Activated CD4-positive, CD25-positive, alpha-beta regulatory T cell treated with anti-CD3 and anti-CD28 coated beads, Interleukin-2, amount 50 U/mL, for 16 hours (primary cell): ENCODE data around the gene ZMIZ1.
A peak's percentile ranks its signal among the peaks of the same experiment; 100 is the strongest.
"Not testable (repeated sequence)": the region's sequence is repeated elsewhere in the genome, so short reads cannot be mapped to it uniquely, and the experiment has no call there.

Experiments
- DNase-seq: peaks from one replicate; pipeline ENCODE4 v3.0.0-alpha.2; 2020; ENCODE audit warnings: low read depth, low spot score

ZMIZ1 gene

GRCh38 chr10:79321951-79322350, 253.2 kb downstream of the ZMIZ1 start:
- no peak for DNase-seq

- DNase-seq = peak; percentile 50
These were observed 254.1 kb downstream of the ZMIZ1 start for GRCh38 chr10:79322616-79323543.

- DNase-seq = no peak
These were observed 254.8 kb downstream of the ZMIZ1 start for GRCh38 chr10:79323602-79324001.

GRCh38 chr10:79324032-79324695, 255.4 kb downstream of the ZMIZ1 start:
- DNase-seq = no peak

GRCh38 chr10:79326361-79327089, 257.8 kb downstream of the ZMIZ1 start:
- DNase-seq = no peak

- DNase-seq = no peak
These were observed 258.3 kb downstream of the ZMIZ1 start for GRCh38 chr10:79327090-79327457.

GRCh38 chr10:79328147-79328701, 259.5 kb downstream of the ZMIZ1 start:
- no peak for DNase-seq

- DNase-seq = no peak
These were observed 260.2 kb downstream of the ZMIZ1 start for GRCh38 chr10:79328737-79329504.

GRCh38 chr10:79329529-79329928, 260.8 kb downstream of the ZMIZ1 start:
- no peak for DNase-seq

GRCh38 chr10:79331226-79331625, 262.5 kb downstream of the ZMIZ1 start:
- no peak for DNase-seq

- DNase-seq = peak; percentile 65
These were observed 262.9 kb downstream of the ZMIZ1 start for GRCh38 chr10:79331709-79332108.

- DNase-seq = not testable (repeated sequence)
These were observed 264.0 kb downstream of the ZMIZ1 start for GRCh38 chr10:79332610-79333315.

GRCh38 chr10:79333513-79333912, 264.7 kb downstream of the ZMIZ1 start:
- DNase-seq = no peak

- DNase-seq = no peak
These were observed 265.8 kb downstream of the ZMIZ1 start for GRCh38 chr10:79334573-79334972.

GRCh38 chr10:79335094-79335469, 266.3 kb downstream of the ZMIZ1 start:
- no peak for DNase-seq

GRCh38 chr10:79335470-79336235, 266.9 kb downstream of the ZMIZ1 start:
- DNase-seq = no peak

- DNase-seq = no peak
These were observed 267.5 kb downstream of the ZMIZ1 start for GRCh38 chr10:79336276-79336675.

- no peak for DNase-seq
These were observed 268.0 kb downstream of the ZMIZ1 start for GRCh38 chr10:79336739-79337138.

GRCh38 chr10:79337783-79338469, 269.2 kb downstream of the ZMIZ1 start:
- DNase-seq = not testable (repeated sequence)
